NCI-H524 (cell line): Measurements from ENCODE around the gene VOPP1.

Experiments
- DNase-seq, 2 experiments: peaks; one replicate each; lab custom pipeline; 2025; lab: John Stamatoyannopoulos, UW

The VOPP1 gene

DNA sequence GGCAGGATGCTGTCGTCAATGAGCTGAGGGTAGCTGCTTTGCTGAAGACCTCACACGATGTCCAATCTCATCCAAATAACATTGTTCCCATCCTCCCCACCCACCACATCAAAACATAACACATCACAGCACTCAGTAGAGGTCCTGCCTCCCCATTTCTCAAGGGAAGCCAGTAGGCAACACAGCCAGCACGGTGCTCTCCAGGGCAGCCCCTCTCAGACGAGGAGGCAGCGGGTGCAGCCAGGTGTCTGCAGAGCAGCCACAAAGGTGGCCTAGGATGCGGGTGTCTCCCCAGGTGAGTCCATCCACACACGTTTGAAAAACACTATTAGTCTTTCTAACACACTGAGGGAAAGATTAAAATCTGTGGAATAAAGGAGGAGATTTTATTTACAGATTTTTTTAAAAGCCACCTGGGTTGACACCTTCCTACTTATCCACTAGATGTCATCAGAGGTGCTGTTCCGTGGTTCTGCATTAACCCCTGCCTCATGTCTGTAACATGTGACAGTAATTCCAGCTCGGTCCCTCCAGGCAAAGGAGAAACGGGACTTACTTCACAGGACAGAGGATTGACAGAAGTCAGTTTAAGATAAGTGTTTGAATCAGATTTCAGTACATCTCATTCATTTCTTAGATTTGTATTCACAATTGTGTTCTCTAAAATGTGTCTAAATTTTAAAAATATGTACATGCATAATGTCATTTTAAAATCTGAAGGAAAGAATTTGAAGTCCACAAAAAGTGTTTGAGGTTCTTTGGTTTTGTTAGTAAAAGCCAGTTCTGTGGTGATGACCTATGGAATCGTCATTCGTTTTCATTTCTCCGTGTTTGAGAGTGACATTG, 139.1 kb downstream of the VOPP1 start:
- peak; percentile 34 to 69 for DNase-seq

DNA sequence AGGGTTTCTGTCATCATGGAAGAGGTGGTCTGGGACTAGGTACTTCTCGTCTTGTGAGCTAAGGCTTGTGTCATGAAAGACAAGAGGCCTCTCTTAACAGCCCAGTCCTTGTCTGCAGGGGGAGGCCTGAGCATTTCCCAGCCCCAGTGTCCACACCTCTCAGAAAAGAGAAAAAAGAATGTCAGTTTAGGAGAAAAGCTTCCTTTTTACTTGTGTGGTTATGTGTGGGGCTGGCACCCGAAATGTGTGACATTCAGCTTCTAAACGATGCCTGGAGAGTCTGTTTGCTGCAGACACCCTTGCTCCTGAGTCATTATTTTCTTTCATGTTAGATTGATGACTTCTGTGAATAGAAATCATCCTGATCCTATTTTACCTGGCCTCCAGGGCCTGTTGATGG, 139.8 kb downstream of the VOPP1 start:
- DNase-seq, result no peak

GRCh38 chr7:55431898-55432297, 140.4 kb downstream of the VOPP1 start:
- DNase-seq, result no peak

DNA sequence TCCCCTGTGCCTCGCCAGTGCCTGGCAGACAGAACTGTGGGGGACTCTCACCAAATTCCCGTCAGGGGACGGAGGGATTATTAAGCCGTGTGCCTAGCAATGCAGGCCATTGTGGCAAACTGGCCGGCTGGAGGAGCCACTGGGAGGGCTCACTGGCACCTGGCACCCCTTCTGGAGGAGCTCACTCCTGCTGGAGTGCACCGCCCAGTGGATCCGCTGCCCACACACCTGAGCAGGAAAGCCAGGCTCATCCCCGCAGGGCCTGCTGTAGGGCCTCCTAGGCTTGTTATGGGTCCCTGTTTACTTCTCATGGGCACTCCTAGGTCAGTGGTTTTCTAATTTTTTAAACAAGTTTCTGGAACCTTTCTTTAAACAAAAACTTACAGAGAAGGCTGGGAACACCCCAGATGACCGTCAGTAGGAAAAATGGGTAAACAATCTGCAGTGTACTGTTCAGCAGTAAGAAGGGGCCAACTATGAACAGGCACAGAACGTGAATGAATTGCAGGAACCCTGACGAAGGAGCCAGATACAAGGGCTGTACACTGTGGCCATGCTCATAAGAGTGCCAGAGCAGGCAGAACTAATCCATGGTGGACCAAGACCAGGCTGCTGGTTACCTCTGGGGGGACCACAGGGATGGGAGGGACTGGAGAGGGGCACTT, 142.3 kb downstream of the VOPP1 start:
- DNase-seq, result no peak

GRCh38 chr7:55427800-55428199, 144.5 kb downstream of the VOPP1 start:
- peak in 1 of 2 experiments; percentile 57 for DNase-seq

GRCh38 chr7:55427342-55427741, 145.0 kb downstream of the VOPP1 start:
- no peak for DNase-seq

- no peak for DNase-seq
Measured at GRCh38 chr7:55426676-55427075, 145.6 kb downstream of the VOPP1 start.

GRCh38 chr7:55425141-55425752, 147.1 kb downstream of the VOPP1 start:
- no peak for DNase-seq

GRCh38 chr7:55423891-55424290, 148.4 kb downstream of the VOPP1 start:
- no peak for DNase-seq

DNA sequence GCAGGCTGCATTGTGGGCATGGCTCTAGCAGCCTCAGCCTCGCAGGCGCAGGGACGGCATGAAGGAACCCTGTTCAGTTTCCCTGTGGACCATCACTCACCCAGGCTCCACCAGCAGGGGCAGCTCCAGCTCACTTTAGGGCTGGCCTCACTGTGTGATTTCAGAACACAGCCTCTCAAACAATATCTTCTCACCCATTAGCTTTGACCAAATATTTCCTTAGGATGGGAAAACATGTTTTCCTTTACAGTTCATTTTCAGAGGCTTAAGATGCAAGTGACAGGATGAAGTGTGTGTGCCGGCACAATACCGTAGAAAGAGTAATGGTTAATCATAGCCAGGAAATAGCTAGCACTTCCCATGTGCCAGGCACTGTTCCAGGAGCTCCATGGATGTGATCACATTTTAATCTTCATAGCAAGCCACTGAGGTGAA, 149.0 kb downstream of the VOPP1 start:
- DNase-seq, result no peak
